Tibial nerve (tissue), 4 donors: Measurements from ENCODE around the gene TRPM8.

Experiments
- EP300 ChIP-seq, 2 donors: sonication (generic); formaldehyde crosslinking; IDR thresholded peaks; one replicate each; pipeline ENCODE4 v1.6.1; 2017; ENCODE audit warnings: antibody characterized with exemption in 2 of 2, mild to moderate bottlenecking in 1 of 2
- POLR2A ChIP-seq, 2 donors: fragments of 450-650 bp; IDR thresholded peaks; one replicate each; pipeline ENCODE4 v1.6.1; 2017; ENCODE audit warnings: antibody characterized with exemption in 2 of 2, mild to moderate bottlenecking in 2 of 2, moderate library complexity in 2 of 2
- TF ChIP-seq, protein P1 (sequence below), 5 experiments: fragments of 200-600 bp in 3 of 5; fragments of 450-650 bp in 2 of 5; sonication (generic) in 3 of 5; IDR thresholded peaks; one replicate each; pipeline ENCODE4 v1.5.1; 2016 to 2019; ENCODE audit warnings: antibody characterized with exemption in 5 of 5, mild to moderate bottlenecking in 3 of 5, moderate library complexity in 2 of 5

DNA sequence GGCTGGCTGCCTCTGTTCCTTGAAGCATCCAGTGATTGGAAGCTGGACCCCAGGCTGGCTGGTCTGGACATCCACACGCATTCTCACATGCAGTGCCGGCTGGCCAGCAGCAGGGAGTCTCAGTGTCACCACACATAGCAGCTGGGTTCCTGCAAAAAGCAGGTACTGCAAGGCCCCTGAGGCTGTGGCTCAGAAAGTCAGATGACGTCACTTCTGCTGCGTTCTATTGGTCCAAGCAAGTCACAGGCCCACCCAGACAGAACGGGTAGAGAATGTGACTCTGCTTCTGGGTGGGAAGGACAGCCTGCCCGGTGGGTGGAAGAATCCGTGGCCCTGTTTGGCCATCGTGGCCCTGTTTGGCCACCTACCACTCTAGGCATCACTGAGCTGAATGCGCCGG is 82.0 kb downstream of the TRPM8 start:
- TF ChIP-seq, protein P1, sequence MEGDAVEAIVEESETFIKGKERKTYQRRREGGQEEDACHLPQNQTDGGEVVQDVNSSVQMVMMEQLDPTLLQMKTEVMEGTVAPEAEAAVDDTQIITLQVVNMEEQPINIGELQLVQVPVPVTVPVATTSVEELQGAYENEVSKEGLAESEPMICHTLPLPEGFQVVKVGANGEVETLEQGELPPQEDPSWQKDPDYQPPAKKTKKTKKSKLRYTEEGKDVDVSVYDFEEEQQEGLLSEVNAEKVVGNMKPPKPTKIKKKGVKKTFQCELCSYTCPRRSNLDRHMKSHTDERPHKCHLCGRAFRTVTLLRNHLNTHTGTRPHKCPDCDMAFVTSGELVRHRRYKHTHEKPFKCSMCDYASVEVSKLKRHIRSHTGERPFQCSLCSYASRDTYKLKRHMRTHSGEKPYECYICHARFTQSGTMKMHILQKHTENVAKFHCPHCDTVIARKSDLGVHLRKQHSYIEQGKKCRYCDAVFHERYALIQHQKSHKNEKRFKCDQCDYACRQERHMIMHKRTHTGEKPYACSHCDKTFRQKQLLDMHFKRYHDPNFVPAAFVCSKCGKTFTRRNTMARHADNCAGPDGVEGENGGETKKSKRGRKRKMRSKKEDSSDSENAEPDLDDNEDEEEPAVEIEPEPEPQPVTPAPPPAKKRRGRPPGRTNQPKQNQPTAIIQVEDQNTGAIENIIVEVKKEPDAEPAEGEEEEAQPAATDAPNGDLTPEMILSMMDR (IDR thresholded peaks at IDR 0.05), result no peak
- TF ChIP-seq EP300 (IDR thresholded peaks at IDR 0.05) (no peak), POLR2A (IDR thresholded peaks at IDR 0.05) (no peak)
